Astrocyte (in vitro differentiated cells and primary cell): ENCODE results near the gene SPAST.

Experiments used
- CTCF ChIP-seq: IDR thresholded peaks from 2 replicates; pipeline ENCODE4 v1.5.1; 2011; ENCODE audit warnings: low read depth, mild to moderate bottlenecking, inconsistent platforms, low read length, moderate library complexity; ENCODE audit not compliant: insufficient read depth
- EZH2 ChIP-seq: IDR thresholded peaks from 2 replicates; pipeline ENCODE4 v1.6.1; 2012; ENCODE audit warnings: mild to moderate bottlenecking, low read length, inconsistent platforms; ENCODE audit not compliant: insufficient read depth

GRCh38 chr2:32060266-32060665 lies 3.1 kb upstream of the SPAST start:
- TF ChIP-seq CTCF (no peak), EZH2 (no peak)
